ENCODE measurements around the gene DISP2.

The DISP2 gene

GRCh38 chr15:40392986-40393948 is 35.2 kb downstream of the DISP2 start:
- no peak for DNase-seq

DNA sequence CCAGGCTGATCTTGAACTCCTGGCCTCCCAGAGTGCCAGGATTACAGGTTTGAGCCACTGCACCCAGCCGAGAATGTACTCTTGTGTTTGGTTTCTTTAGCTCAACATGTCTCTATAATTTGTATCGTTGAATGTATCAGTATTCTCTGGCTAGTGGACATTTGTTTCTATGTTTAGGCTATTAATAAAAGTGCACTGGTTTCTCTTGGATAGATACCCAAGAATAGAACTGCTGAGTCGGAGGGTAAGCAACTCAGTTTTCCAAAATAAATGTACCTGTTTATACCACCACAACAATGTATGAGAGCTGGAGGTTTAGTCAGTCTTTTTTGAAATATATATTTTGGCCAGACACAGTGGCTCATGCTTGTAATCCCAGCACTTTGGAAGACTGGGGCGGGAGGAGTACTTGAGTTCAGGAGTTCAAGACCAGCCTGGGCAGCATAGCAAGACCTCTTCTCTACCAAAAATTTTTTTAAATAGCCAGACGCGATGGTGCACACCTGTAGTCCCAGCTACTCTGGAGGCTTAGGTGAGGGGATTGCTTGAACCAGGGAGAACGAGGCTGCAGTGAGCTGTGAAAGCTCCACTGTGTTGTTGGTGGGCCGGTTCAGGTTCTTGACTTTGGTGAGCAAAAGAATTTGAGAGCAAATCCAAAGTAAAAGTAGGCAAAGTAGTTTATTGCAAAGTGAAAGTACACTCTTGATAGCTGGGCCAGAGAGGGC is 39.8 kb downstream of the DISP2 start:
- DNase-seq: no peak

DNA sequence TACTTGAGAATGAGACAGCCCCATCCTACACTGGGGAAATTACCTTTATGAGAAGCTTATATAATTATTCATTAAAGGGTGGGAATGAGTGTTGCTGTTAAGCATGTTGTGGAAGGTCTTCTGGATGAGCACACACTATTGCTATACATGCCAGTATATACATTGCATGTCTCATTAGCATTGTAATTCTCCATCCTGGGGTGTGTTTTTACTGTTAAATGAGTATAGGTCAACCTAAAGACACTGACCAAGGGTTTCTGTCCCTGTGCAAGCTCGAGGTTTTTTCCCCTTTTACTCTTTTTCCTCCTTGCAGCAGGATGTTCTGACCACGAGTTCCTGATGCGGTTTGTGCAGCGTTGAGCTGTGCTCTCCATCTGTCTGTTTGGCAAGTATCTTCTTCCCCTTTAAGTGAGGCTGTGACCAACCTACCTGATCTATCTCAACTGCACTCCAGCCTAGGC is 40.4 kb downstream of the DISP2 start:
- peak in 1 of 2 experiments; percentile 34 for DNase-seq

- no peak for DNase-seq
These were observed 41.4 kb downstream of the DISP2 start for GRCh38 chr15:40399370-40399769.

DNA sequence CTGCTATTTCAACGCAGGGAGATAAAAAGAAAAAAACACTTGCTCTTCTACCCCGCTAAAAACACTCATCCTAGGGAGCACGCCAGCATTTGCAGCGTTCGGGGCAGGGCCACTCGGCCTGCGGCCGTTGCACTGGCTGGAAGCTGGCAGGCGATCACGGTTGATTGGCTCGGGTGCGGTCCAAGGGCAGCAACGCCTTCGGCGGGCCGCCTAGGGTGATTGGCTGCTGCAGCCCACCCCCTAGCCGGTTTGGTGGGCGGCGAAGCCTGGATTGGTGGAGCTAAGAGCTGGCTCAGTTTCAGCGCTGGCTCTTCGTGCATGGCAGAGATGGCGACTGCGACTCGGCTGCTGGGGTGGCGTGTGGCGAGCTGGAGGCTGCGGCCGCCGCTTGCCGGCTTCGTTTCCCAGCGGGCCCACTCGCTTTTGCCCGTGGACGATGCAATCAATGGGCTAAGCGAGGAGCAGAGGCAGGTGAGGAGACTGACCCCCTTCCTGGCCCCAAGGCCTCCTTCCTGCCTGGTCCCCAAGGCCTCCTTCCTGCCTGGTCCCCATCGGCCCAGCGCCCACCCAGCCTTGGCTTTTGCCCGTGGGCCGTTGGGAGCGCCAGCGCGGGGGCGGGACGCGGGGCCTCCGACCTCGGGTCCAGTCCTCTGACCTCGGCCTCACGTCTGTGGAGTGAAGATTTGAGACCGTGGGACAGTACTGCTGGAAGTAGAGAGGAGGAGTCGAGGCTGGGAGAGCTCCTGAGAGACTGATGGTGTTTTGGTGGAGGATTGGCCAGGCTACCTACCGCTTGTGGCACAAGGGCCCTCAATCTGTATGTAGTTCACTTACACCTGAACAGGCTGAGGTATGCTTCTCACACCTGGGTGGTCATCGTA is 47.7 kb downstream of the DISP2 start, which contains the start of gene IVD:
Gene IVD, plus strand, starts transcription at position 295 of the 881 bp plus-strand sequence. Its CDS starts 33 bp downstream, at position 328.
- DNase-seq: peak; percentile 89 to 92

DNA sequence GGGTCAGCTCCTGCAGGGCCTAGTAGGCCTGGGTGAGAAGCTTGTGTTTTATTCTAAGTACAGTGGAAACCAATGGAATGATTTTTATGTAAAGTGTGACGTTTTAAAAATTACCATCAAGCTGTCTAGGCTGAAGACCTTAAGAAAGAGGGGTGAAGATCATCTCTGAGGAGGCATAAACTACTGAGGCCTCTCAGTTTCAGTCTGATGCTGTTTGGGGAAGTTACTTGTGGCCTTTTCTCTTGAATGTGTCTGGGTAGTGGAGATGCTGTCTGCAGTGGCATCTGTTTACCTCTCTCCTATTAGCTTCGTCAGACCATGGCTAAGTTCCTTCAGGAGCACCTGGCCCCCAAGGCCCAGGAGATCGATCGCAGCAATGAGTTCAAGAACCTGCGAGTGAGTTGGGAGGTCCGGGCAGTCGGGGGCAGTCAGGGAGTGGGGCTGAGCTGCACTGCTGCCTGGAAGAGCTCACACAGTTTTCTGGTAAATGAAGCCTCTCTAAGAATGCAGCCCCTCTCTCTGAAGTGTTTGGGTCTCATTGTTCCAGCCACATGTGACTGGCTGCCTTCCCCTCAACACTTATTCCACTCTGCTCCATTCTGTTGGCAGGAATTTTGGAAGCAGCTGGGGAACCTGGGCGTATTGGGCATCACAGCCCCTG is 49.4 kb downstream of the DISP2 start:
- DNase-seq: no peak

GRCh38 chr15:40409366-40409765 is 51.3 kb downstream of the DISP2 start:
- no peak for DNase-seq

- DNase-seq: no peak
These were observed 52.5 kb downstream of the DISP2 start for GRCh38 chr15:40410476-40410875.

DNA sequence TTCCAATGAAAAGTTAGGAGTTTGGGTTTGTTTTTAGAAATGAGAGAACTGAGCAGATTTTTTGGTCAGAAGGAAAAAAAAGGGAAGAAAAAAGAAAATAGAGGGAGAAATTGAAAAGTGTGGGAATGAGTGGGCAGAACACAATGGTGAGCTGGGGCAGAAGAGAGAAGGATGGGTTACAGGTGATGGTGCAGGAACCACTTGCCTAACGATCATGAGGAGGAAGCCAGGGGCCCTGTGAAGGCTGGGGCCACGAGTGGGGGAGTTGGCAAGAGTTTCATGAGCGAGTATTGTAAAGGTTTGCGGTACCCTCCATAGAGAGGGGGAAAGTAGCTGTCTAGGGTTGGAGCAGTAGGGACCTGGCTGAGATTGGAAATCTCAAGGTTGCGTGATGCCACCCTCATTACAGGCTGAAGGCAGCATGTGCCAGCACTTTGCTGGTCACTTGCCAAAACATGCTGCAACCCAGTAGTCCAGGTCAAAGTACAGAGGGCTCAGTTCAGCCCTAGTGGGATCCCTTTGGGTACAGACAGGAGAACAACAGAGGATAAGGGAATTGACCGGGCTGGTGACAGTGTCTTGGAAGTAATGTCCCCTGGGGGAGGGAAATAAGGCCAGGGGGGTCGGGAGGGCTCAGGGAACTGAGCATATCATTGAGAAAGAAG is 54.2 kb downstream of the DISP2 start:
- no peak for DNase-seq

DNA sequence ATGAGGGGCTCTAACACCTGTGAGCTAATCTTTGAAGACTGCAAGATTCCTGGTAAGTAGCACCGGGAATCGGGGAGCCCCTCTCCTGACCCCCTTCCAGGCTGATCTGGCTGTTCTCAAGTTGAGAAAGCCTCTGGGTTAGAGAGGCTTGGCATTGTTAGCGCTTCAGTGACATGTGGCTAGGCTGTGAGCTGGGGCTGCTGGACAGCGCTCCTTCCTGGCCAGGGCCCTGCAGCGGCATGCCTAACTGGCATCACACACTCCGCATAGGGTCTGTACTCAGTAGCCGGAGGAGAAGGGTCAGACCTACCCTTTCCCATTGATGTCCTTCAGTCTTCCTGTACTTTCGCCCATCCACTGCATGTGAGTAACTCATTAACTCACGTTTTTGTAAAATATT is 55.0 kb downstream of the DISP2 start:
- DNase-seq: no peak

GRCh38 chr15:40414816-40415215 is 56.8 kb downstream of the DISP2 start:
- DNase-seq: no peak

GRCh38 chr15:40415226-40415625 is 57.2 kb downstream of the DISP2 start:
- DNase-seq: no peak

DNA sequence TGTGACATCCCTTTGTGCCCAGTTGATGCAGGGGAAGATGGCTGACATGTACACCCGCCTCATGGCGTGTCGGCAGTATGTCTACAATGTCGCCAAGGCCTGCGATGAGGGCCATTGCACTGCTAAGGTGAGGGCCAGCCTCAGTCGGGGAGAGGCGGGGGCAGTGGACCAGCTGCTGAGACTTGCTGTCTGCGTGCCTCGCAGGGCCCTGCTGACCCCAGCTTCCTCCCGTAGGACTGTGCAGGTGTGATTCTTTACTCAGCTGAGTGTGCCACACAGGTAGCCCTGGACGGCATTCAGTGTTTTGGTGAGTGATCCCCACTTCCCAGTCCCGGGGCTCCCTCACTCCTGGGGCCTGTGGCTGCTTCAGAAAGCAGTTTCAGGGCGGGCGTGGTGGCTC is 58.0 kb downstream of the DISP2 start:
- no peak for DNase-seq

DNA sequence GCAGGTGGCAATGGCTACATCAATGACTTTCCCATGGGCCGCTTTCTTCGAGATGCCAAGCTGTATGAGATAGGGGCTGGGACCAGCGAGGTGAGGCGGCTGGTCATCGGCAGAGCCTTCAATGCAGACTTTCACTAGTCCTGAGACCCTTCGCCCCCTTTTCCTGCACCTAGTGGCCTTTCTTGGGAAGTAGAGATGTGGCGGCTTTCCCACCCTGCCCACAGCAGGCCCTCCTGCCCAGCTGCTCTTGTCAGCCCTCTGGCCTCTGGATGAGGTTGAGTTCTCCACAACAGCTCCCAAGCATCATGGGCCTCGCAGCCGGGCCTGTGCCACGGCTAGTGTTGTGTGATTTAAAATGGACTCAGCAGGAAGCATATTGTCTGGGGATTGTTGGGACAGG is 60.1 kb downstream of the DISP2 start:
- DNase-seq: no peak

DNA sequence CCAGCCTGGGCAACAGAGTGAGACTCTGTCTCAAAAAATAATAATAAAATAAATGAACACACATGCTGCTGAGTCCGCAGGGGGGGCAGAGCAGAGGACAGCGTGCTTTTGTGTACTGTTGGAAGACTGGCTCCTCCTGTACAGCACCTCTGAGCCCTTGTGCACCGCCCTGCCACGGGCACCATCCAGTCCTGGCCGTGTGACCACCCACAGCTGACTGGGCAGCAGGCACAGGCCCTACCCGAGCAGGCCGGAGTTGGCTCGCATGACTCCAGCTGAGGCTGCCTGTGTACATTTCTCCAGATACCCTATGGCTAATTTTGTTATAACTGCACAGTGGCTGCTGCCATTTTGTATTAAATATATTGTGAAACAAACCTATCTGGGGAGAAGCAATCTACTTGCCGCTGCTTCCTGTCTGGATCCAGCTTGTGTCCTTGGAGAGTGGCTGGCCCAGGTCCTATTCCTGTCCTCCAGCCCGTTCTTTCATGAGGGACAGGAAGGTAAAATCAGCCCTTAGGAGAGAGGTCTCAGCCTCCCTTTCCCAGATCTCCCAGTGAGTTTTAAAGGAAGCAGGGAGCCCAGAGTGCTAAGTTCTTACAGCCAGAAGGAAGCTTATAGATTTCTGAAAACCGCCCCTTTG is 62.2 kb downstream of the DISP2 start:
- DNase-seq: no peak

- DNase-seq: no peak
These were observed 62.8 kb downstream of the DISP2 start for GRCh38 chr15:40420793-40421192.

DNA sequence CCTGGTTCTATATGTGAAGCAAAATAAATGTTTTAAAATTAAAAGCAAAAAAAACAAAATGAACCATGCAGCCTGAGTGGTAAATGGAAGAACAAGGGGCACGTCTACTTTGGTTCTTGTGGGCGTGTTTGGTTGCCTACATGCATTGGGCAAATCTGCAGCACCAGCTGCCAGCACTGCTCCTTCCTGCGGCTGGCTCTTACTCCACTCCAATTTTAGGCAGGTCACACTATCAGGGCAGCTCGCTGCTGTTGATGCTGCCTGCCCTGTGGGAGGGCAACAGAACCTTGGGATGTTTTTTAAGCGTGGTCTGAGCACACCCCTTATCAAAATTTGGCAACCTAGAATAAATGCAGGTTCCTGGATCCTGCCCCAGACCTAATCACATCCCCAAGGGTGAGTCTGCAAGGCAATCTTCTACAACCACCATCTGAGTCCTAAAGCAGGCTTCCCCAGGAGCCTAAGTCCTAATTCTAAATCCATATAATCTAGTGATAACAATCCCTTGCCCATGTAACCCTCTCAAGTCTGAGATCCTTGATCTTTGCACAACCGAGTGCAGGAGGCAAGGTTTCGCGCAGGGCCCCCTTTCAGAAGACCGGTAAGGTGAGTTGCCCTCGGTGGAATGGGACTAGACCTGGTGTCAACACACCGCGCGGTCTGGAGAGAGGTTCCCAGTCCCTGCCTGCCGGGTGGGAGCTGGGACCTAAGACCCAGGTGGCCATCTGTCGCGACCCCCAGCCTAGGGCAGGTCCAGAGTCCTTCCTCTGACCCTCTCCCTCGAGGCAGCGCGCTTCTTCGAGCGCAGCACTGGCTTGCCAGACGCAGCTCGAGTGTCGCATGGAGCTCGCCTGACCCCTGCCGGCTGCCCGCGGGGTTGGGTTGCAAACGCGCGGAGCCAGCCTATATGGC is 63.5 kb downstream of the DISP2 start:
- peak; percentile 86 to 90 for DNase-seq

- no peak for DNase-seq
These were observed 66.6 kb downstream of the DISP2 start for GRCh38 chr15:40424483-40425115.

- no peak for DNase-seq
These were observed 67.7 kb downstream of the DISP2 start for GRCh38 chr15:40425681-40426080.
